Measurements from ENCODE around the gene GJD2.
A peak's percentile ranks its signal among the peaks of the same experiment; 100 is the strongest.

The GJD2 gene

DNA sequence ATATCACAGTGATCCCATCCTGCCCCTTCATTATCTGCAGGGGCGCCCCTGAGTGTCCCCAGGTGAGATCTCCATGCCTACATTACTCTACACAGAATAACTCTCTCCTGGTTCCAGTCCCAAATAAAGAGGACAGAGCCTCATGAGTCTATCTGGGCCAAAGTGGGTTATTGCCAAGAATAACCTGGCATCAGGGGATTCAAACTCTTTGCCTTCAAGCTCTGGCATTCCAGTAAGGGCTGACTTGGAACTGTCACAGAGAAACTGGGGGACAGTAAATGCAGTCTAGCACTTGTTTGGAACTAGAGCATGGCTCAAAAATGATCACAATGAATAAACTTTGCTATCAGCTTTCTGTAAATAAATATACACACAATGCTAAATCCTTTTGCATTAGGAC lies 30.3 kb downstream of the GJD2 start:
- no peak for DNase-seq (ENCODE audit: low read depth)

DNA sequence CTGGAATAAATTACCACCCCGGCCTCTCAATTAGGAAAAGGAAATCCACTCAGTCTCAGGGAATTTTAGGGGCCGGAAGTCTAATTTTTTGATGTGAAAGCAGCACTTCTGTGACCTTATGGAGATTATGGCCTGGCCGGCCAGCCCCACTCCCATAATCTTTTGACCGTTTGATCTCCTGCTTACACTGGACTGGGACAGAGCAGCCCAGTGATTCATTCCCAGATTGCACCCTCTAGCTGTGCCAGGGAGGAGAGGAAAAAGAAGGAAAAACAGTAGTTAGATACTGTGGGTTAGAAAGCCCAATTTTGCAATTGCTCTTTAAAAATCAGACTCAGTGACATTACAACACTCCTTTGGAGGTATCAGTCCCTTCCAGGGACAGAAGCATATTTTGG lies 32.4 kb downstream of the GJD2 start:
- no peak for DNase-seq (ENCODE audit: low read depth)

DNA sequence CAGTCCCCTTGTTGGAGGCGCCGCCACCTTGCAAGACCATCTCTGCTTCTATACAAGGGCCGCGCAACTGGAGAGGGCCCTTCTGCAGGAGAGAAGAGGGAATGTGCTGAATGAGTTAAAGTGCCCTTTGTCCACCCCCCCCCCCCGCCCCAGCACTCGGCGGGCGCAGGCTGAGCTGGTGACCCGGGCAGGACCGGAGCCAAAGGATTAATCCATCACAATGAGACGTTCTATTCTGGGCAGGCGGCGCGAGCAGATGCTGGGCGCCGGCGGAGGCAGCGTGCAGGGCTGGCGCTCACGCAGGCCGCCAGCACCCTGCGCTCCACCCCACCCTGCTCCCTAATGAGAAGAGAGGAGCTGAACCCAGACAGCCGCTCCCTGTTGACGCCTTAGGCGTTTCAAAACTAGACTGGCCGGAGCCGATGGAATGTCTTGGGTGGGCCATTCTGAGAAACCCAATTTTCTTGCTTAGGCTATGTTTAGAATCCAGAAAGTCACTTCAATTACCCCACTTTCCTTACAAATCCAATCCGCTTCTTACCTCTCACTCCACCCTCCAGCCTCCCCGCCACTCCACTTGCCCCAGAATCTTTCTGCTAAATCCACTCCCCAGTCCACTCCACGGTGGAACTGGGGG lies 32.9 kb downstream of the GJD2 start:
- no peak for DNase-seq (ENCODE audit: low read depth)

DNA sequence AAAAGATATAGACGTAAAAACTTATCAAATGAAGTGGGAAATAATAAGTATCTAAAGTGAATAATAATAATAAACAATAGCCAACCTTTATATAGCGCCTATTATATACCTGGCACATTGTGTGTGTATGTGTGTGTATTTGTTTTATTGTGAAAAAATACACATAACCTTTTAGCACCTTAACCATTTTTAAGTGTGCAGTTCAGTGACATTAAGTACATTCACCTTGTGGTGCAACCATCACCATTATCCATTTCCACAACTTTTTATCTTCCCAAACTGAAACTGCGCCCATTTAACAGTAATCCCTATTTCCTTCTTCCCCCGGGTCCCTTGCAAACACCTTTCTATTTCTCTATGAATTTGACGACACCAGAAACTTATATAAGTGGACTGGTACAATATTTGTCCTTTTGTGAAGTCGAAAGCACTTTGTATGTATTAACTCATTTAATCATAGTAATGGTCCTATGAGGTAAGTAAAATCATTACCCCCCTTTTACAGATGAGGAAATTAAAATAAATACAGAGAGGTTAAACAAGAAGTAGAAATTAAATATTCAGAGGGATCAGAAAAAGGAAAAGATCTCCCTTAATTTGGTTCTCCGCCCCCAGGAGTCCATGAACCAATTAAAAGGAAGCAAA lies 33.5 kb downstream of the GJD2 start:
- DNase-seq (ENCODE audit: low read depth), result no peak

DNA sequence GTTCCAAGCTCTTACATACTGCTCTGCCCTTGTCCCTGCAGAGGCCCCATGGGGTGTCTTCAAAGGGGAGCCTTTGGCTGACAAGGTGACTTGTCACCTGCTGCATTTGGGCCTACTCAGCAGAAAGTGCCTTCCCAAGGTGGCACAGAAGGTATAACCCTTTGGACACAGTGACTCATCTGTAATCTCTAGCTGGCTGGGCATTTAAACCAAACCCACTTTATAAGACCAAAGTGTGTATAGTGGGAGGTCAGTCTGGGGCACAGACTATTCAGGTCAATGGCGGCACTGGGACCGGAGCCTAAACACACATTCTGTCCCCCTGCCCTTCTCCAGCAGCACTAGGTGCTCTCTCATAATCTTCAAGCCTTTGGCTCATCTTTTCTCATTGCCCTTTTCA lies 35.1 kb downstream of the GJD2 start:
- no peak for DNase-seq (ENCODE audit: low read depth)

DNA sequence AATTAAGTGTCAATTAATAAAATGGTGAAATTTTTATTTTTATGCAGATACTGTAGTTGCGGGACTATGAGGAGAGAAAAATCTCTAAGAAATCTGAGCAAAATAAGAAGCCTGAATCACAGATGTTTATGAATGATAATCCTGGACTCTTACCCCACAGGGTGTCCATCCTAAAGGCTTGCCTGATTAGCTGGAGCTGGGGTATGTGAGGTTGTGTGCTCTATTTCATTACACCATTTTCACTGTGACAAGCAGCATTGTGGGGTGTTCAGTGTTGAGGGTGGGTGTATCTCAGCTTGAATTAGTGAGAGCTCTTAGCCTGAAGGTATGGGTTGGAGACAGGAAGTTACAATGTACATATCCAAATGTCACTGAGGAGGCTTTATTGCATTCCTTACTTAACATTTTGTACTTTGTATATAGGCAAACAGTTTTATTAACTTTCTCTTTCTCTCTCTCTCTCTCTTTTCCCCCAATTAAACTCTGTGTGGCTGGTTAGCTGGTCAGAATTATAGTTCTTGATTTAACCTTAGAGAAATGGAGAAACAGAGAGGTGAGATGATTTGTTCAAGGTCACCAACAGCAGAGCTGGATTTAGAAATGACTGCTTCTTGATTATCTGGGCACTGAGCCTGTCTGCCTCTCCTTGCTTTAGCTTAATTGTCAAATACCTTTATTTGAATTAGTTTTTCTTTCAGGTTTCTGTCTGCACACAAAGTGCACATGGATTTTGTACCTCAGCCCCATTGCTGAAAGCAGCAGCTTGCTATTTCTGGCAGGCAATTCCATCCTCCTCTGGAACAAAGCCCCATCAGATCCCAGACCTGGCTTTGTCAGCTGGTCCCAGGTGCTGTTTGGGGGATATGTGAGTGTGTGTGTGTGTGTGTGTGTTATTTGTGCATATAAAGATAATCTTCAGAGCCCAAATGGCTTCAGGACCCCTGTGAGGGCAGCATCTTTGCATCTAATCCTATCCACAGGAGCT lies 35.8 kb downstream of the GJD2 start:
- no peak for DNase-seq (ENCODE audit: low read depth)

DNA sequence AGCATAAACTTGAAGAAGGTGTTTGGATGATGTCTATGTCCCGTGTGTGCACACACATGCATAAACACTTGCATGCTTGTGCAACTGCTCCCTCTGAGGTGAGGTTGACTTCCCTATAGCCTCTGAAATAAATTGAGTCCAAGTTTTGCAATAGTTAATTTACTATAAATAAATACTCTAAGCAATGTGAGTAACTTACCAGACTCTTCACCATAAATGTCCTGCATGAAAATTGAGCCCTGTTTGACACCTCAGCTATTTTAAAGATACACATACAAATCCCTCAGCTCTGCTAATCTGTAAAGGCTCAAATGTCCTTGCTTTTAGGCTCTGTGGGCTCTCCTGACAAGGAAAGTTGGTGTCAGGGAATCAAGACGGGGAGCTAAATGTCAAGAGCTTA lies 37.1 kb downstream of the GJD2 start:
- no peak for DNase-seq (ENCODE audit: low read depth)

DNA sequence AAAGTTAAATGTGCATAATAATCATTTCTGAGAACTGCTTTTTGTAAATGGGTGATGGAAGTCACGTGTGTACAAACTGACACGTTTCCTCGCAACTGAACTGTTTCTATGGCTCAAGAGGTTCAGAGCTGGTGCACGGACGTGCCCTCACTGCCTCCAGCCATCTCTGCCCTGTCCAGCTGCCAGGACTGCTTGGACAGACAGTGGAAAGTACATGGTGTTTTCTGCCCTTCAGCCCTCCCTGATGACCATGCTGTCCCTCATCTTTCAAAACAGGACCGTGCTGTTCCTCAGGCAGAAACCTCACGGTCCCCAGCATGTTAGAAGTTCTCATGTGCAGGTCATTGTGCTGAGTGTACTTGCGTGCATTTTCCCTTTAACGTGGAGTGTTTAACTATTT lies 38.7 kb downstream of the GJD2 start:
- DNase-seq (ENCODE audit: low read depth), result no peak

DNA sequence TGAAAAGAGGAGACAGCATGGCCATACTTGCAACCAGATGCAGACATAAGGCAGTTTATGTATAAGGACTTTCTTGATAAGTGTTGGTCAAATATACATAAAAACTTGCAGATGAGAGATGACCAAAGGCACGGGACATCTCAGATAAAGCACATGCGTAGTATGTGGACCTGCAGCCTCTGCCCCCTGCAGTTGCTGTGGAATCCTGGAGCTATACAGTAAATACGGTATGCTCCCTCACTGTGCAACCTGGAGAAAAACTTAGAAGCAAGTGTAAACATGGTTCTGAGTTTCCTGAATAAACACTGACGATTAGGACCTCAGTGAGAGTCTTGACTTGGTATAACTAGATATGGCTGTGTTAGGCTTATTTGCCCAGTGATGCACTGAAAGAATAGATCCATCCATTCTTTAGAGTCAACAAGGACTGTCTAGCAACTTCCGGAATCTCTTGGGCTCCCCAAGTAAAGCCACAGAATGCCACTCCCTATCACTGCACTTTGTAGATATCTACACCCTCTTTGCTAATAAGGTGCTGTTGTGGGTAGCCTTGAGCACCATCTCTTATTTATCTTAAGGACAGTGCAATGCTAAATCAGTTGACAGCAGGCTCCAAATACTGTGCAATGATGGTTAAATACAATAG lies 40.2 kb downstream of the GJD2 start:
- no peak for DNase-seq (ENCODE audit: low read depth)

DNA sequence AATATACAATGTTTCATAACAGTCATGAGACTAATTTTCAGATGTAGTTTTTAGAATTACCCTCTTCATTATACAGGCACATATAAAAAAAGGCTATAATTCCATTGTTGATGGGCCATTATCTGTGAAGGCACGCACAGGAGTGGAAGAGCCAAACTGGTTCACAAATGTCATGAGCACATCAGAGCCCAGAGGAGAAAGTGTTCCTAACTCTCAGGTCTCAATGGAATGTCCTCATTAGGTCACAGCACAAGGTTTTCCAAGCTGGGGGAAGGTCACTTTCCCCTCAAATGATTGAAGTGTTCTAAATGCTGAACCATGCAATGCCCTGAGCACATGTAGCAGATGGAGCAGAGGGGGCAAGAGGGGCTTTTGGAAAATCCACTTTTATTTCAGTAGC lies 41.2 kb downstream of the GJD2 start:
- no peak for DNase-seq (ENCODE audit: low read depth)

DNA sequence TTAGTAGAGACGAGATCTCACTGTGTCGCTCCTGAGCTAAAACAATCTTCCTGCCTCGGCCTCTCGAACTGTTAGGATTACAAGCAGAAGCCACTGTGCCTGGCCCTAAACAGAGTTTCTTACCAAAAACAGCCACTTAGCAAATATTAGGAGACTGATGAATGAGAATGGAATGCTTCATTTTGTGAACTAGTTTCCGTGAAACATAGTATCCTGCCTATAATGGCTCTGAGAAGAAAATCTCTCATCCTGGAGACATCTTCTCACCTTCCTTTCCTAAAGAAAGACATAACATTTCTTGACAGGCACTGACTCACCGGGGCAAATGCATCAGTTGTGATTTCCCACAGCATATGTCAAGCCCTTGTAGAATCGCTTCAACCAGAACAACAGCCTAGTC lies 44.9 kb downstream of the GJD2 start:
- DNase-seq (ENCODE audit: low read depth), result no peak

DNA sequence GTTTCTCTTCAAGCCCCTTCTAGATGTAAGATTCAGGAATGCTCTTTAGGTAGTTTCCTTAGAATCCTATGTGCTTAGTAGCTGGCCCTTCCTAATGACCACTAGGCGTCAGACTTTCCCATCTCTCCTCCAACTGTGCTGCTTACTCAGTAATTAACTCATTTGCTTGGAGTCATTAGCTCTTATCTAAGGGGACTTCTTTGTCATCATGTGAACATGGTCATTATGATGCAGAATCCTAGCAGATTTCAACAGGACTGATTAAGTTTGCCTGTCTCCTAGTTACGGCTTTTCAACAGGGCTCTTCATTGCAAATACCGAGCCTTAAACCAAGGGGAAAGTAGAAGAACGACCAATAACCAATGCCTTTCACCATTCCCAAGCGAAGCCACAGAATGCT lies 46.4 kb downstream of the GJD2 start:
- peak; percentile 13 for DNase-seq (ENCODE audit: low read depth)

DNA sequence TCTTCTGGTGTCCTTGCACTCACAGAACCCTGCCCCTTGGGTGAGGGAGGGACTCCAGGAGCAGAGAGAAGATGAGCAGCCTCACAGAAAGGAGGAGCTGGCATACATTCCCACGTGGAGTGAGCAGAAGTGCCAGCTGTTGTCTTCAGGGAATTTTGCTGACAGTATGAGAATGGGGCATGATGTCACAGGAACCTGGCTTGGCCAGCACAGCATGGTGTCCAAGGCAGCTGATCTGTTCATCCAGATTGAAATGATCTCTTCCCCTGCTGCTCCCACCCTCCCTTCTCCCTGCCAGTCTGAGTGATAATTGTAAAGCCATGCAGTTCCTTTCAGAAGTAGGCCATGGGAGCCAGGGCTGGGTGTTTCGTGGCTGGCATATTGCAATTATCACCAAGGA lies 53.3 kb downstream of the GJD2 start:
- DNase-seq (ENCODE audit: low read depth), result no peak

All from fibroblast of the conjunctiva (primary cell).